Right renal pelvis (tissue), 4 donors: ENCODE results near the gene ZBTB2. TPM values are rescaled to one million over a fixed set of nuclear protein-coding genes. Genes with fewer than 3 reads are reported as not detected.

Source experiments
- DNase-seq, 4 donors: peaks; one replicate each; pipeline ENCODE4 v3.0.0-alpha.2; 2013; ENCODE audit warnings: low read depth in 4 of 4, low spot score in 3 of 4, missing footprints in 1 of 4
- polyA plus RNA-seq, 4 donors: library from polyadenylated mRNA; unstranded; fragments of 120-200 nt; gene quantifications; one replicate each; pipeline ENCODE4 v1.2.1, GENCODE V29; 2013; ENCODE audit not compliant: insufficient read length in 4 of 4

The ZBTB2 gene, protein sequence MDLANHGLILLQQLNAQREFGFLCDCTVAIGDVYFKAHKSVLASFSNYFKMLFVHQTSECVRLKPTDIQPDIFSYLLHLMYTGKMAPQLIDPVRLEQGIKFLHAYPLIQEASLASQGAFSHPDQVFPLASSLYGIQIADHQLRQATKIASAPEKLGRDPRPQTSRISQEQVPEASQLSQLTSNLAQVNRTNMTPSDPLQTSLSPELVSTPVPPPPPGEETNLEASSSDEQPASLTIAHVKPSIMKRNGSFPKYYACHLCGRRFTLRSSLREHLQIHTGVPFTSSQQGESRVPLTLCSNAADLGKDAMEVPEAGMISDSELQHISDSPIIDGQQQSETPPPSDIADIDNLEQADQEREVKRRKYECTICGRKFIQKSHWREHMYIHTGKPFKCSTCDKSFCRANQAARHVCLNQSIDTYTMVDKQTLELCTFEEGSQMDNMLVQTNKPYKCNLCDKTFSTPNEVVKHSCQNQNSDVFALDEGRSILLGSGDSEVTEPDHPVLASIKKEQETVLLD
- polyA plus RNA-seq: 10 to 100 TPM; 16.4 to 19.5 (median 18.9) TPM

DNA sequence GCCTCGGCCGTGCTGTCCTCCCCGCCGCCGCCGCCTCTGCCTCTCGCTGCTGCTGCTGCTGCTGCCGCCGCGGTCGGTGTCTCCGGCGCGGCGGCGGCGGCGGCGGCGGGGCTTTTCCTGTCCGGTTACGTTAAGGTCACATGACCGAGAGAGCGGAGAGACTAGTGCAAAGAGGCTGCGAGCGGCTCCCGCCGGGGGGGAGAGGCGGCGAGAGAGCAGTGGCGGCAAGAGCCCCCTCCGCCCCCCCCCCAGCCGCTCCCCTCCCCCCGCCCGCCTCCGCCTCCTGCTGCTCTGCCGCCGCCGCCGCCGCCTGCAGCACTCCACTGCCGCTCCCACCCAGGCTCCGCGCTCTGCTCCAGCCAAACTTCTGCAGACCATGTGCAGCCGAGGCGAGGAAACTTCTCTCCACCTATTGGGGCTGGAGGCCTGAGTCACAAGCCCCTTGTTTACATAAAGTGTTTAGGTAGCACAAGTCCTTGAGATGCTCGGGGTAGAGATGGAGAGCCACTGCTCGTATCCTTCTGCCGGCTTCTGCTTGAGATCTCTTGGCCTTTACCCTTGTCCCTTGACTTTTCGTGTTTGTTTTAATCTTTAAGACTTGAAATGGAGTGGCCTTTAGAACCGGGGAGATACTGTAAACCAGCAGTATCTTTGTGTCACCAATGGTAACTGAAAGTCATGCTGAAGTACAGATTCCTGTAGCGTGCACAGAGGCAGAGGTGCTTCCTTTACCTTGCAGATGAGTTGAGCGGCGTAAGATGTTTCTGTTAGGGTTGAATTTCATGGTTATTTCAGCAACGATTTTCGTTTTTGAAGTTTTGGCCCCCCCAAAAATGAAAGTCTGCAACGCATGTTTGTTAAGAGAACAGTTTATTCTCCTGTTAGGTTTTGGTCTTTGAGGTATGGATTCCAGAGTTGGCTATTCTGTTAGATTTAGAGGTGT lies at the start of gene ZBTB2:
Gene ZBTB2, minus strand, starts transcription at position 89 of the 943 bp plus-strand sequence. CDS start 17,922 bp downstream, outside the sequence.
- DNase-seq: peak in 2 of 4 donors; percentile 30 to 34

DNA sequence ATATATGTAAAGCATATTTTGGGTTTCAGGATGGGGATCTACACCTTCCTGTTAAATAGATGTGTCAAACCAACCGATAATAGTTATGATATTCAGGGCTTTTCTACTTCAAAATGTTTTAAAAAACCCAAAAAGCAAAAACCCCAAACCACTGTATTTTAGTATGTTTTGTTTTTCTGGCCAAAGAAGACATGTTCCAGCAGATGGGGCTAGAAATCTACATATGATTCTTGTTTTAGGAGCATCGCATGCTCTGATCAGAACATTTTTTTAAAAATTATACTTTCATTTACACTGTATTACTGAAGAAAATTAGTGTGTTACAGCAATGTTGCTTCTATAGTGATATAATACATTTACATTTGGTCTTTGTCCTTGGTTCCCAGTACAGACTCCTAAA lies 49.6 kb upstream of the ZBTB2 start:
- DNase-seq: no peak

DNA sequence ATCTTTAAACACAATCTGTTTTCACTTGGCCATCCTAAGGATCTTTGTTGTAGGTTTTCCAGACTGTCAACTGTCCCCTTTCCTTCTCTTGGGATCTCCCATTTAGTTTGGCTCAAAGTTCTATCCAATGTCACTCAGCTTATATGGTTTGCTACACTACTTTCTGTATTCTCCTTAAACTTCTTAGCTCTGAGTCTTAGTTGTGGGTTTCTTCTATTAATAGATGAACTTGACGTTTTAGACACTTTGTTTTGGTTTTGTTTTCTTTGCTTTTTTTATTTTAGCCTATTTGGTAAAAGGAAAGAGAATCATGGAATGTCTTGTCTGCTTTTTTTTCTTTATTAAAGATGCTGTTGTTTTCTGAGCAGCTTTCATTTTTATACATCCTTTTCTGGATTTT lies 49.1 kb upstream of the ZBTB2 start:
- DNase-seq: no peak

DNA sequence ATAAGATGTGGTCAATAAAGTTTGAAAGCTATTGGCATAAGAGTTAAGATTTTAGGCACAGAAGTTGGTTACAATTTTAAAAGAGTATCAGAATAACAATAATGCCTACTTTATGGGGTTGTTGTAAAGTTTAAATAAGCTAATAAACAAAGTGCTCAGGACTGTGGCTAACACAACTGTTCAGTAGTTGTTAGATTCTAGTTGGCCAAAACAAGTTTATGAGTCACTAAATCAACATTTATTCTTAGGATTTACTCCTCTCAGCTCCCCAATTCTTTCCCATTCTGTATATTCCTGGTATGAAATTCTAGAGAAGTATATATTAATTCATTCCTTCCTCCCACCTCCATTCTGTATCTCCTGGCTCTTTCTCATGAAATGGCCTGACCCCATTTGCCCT lies 46.0 kb upstream of the ZBTB2 start:
- DNase-seq: no peak

DNA sequence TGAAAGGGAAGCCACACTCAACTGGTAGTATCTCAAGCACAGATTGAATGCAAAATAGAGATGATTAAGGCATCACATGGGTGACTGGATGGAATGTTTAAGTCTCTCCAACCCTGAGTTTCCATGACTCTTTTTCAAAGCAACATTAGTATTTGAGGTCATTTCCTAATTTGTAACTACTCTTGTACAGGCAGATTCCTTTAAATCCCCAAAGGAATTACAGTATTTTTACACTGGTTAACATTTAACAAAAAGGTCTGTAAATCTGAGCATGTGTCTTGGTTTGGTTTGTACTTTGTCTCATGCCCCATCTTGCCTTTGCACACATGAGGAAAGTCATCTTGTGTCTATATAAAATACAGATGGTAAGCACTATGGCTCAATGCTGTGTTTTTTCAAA lies 45.4 kb upstream of the ZBTB2 start:
- DNase-seq: peak in 1 of 4 donors; percentile 45

DNA sequence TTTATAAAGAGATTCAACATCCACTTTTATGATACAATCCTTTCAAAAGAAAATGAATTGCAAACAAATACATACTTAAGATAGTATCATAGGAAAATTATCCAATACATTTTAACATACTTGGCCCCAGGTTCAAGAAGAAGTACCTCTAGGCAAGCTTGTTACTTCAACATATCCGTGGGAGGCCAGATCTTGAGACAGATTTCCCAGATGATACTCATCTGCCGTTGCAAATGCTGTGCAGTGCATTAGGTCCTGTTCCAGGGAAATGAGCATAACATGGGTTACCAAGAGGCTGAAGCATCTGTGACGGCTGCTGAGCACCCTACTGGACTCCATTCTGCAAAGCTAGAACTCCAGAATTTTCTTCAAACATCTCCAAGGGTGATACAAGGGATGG lies 44.9 kb upstream of the ZBTB2 start:
- DNase-seq: no peak

DNA sequence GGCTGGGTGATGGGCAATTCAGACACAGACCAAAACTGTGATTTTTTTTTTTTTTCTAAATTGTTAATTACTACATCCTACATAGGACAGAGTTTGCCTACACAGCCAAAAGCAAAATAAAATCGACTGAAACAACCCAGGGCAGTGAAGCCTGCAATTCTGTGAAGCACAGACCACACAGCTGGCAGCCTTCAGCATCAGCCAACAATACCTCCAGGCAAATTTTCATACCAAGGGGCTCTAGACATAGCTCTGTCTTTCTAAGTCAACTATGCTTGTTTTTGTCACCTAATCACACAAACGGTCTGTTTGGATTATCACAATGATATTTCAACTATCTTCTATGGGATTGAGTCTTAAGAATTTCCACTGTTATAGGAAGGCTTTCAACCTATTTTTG lies 43.0 kb upstream of the ZBTB2 start:
- DNase-seq: no peak

DNA sequence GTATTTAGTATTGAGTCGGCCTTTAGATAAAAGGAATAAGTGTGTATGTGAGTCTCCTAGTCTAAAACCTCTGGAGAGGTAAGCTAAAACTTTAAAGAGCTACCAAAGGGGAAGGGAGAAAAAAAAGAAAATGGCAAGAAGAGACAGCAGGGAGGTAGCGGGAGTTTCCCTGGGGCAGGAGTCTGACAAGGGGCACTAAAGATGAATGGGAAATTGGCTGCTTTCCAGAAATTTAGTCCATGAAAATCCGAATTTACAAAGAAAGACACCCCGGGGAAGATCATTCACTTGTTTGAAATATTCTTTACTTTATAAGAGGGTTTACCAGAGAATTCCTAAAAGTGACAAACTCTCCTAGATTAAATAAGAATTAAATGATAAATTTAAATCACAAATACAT lies 41.3 kb upstream of the ZBTB2 start:
- DNase-seq: no peak

DNA sequence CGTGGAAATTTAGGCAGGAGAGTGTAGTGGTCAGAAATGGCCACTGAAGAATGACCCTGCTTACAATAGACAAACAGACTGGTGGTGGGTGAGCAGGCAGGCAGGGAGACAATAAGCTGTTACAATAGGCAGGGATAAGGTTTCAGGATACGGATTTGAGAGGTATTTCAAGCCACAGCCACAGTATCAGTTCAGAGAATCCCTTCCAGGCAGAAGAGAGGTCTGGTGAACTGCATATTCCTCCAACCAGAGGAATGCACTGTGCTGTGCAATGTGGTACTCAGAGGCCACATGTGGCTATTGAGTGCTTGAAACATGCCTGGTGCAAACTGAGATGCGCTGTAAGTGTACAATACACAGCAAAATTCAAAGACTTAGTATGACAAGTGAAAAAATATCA lies 40.0 kb upstream of the ZBTB2 start:
- no peak for DNase-seq

DNA sequence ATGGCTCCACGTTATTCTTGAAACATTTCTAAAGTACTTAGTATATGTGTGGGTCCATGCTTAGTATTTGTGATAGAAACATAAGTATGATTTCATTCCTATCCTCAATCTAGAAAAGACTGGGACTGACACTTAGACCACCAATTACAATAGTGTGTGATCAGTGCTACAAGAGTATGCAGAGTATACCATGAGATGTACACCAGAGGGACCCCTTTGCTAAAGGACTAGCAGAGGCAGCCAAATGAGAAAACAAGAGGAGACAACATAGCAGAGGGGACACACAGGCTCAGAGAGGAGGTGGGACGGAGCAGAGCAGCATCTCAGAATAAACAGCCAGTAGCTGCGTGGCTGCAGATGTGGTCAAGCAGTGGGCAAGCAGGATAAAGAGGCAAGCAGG lies 39.5 kb upstream of the ZBTB2 start:
- DNase-seq: no peak

DNA sequence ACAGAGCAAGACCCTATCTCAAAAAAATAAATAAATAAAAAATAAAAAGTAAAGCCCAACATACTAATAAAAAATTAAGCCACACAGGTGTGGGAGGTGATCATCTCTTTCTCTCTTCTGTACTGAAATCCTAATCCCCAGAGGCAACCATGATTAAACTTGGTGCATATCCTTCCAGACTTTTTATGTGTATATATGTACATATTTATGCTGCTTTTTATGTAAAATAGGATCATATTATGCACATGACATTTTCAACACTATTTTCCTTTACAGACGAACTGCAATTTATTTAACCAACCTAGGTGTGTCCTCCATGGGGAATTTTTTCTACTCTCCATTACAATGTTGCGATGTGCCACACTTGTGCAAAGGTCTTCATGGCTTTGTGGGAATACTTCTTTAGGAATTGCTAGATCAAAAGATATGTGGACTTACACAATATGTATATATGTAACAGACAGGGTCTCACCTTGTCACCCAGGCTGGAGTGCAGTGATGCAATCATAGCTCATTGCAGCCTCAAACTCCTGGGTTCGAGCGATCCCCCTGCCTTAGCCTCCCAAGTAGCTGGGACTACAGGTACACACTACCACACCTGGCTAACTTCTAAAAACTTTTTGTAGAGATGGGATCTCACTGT lies 36.9 kb upstream of the ZBTB2 start:
- DNase-seq: no peak

DNA sequence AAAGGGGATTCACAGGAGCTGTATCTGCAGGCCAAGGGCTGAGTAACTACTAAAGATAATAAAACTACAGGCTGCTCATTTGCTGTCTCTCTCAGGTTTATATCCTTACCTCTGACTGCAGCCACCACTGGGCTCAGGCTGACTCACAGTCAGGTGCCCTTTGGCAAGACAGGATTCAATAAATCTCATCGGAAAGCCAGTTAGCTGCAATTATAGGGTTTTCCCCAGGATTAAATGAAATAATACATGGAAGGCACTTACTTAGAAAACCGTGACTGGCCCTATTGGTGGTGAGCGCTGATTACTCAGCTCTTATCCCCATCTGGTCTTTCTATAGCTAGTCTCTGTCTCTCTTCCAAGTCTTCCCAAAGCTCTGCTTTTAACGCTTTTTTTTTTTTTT lies 34.2 kb upstream of the ZBTB2 start:
- no peak for DNase-seq

DNA sequence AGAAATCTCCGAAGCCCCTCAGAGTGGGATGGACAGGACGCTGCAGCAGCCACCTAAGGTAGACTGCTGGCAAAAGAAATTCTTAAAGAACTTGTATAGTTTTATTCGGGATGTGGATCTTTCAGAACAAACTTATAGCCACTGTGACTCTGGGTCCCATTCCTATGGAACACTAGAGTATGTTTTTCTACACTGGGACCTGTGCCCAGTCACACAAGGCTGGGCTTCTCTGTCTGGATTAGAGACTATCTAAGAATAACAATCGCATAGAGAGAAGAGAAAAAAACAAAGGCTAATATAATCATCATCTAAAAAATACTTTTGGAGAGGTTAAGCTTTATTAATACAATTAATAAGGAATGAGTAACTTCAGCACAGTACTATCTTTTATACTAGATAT lies 31.6 kb upstream of the ZBTB2 start:
- no peak for DNase-seq

DNA sequence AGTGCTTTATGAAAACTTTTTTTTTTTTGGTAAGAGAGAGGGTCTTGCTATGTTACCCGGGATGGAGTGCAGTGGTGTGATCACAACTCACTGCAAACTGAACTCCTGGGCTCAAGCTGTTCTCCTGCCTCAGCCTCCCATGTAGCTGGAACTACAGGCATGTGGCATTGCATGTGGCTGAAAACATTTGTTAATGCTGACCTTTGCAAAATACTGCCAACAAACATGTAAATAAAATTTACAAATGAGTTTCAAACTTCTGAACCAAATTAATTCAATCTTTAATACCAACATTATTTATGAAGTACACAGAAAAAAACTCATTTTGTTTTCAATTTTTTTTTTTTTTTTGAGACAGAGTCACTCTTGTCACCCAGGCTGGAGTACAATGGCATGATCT lies 26.1 kb upstream of the ZBTB2 start:
- DNase-seq: no peak

DNA sequence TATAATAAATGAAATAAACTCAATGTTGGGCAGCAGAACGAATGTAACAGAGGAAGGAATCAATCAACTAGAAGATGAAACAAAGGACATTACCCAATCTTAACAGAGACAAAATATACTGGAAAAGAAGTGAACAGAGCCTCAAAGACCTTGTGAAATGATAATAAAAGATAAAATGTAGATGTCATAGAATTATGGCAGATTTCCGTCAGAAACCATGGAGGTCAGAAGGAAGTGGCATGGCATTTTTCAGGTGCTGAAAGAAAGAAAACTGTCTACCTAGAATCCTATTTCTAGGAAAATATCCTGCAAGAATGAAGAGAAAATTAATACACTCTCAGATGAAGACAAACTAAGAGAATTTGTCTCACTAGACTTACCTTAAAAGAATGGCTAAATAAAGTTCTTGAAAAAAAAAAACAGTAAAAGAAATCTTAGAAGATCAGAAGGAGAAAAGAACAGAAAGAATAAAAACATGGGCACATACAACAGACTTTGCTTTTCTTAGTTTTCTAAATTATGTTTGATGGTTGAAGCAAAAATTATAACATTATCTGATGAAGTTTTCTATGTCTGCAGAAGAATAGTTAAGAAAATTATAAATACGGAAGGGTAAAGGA lies 23.4 kb upstream of the ZBTB2 start:
- DNase-seq: no peak

DNA sequence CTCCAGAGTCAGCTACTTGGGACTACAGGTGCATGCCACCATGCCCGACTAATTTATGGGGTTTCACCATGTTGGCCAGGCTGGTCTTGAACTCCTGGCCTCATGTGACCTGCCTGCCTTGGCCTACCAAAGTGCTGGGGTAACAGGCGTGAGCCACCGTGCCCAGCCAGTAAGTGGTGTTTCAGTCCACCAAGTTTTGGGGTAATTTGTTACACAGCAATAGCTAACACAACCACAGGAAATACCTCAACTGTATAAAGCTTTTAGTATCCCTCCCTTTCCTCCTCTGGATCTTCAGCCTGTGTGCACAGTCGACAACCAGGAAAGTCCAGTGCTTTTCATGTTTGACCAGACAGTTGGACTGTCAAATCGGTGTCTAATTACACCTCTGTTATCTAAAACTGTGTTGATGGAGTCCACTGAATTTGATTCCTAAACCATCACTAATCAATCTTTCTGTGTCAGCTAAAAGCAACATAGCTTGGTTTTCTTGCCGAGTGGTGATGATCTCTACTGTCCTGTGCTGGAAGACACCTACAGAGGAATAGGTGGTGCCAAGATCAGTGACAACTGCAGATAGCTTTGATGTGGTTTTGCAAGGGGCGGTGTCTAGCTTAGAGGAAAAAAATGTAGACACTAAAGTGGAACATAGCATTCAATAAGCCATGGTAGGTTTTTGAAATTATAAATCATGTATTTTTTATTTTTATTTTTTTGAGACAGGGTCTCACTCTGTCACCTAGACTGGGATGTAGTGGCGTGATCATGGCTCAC lies 22.2 kb upstream of the ZBTB2 start:
- no peak for DNase-seq

DNA sequence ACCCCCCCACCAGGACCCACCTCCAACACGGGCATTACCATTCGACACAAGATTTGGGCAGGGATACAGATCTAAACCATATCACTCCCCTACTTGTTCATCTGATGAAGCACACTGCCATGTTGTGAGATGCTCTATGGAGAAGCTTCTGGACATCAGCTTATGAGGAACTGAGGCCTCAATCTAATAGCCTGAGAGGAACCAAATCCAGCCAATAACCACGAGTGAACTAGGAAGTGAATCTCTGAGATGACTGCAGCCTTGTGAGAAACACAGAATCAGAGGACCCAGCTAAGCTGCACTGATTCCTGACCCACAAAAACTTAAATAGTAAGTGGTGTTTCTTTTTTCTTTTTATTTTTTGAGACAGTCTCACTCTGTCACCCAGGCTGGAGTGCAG lies 21.6 kb upstream of the ZBTB2 start:
- no peak for DNase-seq

DNA sequence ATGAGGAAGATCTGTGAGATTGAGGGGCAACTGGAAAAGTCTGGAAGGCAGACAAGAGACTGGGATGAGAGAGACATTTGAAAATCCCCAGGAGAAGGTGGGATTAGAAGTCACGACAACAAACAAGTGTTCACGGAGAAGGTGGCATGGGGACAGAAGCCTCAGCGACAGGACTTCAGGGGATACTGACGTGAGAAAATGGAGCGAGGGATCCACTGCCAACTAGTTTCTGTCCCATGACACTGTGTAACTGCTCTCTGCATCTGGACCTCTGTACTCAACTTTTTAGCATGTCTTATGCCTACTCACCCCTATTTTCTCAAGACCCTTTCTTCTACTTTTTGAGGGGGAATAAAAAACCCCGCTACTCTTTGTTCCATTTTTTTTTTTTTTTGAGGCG lies 18.3 kb upstream of the ZBTB2 start:
- no peak for DNase-seq

DNA sequence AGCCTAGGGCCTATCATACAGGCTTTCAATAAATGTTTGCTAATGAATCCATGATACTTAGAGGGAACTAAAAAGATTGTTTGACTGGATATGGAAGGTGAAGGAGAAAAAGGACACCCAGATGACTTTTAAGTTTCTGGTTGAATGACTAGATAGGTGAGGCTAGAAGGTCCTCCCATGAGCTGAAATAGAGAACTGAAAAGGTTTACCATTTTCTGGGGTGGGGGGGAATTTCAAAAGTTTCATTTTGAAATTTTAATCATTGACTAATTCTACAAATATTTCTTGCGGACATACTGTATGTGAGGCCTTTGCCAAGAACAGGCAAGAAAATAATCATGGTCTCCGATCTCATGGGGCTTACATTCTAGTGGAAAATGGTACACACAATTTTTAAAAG lies 17.9 kb upstream of the ZBTB2 start:
- DNase-seq: no peak

DNA sequence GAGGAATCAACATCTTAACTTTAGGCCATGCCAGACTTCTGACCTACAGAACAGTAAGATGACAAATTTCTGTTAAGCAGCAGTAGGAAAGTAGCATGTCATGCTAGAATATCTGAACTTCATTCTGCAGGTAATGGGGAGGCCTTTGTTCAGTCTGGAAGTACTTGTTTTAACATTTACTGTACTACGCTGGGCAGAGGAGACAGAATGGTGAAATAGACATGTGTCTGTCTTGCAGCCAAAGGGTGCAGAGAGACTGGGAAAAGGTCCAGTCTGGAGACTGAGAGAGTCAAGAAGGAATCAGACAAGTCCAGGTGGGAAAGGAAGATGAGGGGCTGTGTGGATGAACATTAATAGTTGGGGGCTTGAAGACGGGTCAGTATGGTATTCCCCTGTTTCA lies 17.5 kb upstream of the ZBTB2 start:
- no peak for DNase-seq
